ENCODE results near the gene LEPROT.
A peak's percentile ranks its signal among the peaks of the same experiment; 100 is the strongest.

The LEPROT gene

DNA sequence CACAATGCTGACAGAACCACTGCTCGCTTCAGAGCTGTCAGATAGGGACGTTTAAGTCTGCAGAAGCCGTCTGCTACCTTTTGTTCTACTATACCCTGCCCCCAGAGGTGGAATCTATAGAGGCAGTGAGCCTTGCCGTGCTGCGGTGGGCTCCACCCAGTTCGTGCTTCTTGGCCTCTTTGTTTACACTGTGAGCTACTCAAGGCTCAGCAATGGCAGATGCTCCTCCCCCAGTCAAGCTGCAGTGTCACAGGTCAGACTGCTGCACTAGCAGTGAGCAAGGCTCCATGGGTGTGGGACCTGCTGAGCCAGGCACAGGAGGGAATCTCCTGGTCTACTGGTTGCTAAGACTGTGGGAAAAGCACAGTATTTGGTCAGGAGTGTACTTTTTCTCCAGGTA lies 47.1 kb downstream of the LEPROT start (continued):
- 0 out of 2 replicates have a peak, but pooled peaks have one; percentile 12 for TF ChIP-seq SP7 (tag by site-specific recombination; IDR thresholded peaks at IDR 0.05)

GRCh38 chr1:65469126-65469888 lies 48.8 kb downstream of the LEPROT start:
- ChIA-PET CTCF (interaction anchor here (1.1 to 2.1 kb wide), 2 partner anchors 10 to 219 kb away, joined by 3 to 19 read pairs; no protein-coding TSS in a partner anchor), POLR2A (interaction anchor here (0.6 kb wide), 1 partner anchor 203 kb away, joined by 3 read pairs; no protein-coding TSS in a partner anchor)
- no peaks in the 10 kb centered on the region for H3K9me3 ChIP-seq (ENCODE audit: control insufficient read depth, insufficient read depth, low read depth, low read length)
- H3K4me3 ChIP-seq (ENCODE audit: low read depth, low read length), result no peak overlapping the region
- no peaks in the 10 kb centered on the region for H3K36me3 ChIP-seq (ENCODE audit: control insufficient read depth in 2 of 2, insufficient read depth in 1 of 2, low read length in 2 of 2)
- TF ChIP-seq REST (tag by site-specific recombination; IDR thresholded peaks at IDR 0.05) (no peak), SCRT2 (tag by site-specific recombination; IDR thresholded peaks at IDR 0.05) (0 out of 2 replicates have a peak, but pooled peaks have one; percentile 12), OVOL3 (tag by site-specific recombination; IDR thresholded peaks at IDR 0.05) (no peak), ZNF266 (tag by site-specific recombination; IDR thresholded peaks at IDR 0.05; ENCODE audit: low read depth) (no peak), ZBTB20 (tag by site-specific recombination; IDR thresholded peaks at IDR 0.05) (peak; percentile 67; the same call in 1 of the 2 replicates), ZNF600 (tag by site-specific recombination; IDR thresholded peaks at IDR 0.05) (0 out of 2 replicates have a peak, but pooled peaks have one; percentile 39)
- peak overlapping the region; percentile 59 for H3K27ac ChIP-seq (ENCODE audit: extremely low read depth, low read depth, low read length)
- peaks cover 7% of the 10 kb centered on the region for H3K4me1 ChIP-seq (ENCODE audit: control insufficient read depth, insufficient read depth, low read length)

DNA sequence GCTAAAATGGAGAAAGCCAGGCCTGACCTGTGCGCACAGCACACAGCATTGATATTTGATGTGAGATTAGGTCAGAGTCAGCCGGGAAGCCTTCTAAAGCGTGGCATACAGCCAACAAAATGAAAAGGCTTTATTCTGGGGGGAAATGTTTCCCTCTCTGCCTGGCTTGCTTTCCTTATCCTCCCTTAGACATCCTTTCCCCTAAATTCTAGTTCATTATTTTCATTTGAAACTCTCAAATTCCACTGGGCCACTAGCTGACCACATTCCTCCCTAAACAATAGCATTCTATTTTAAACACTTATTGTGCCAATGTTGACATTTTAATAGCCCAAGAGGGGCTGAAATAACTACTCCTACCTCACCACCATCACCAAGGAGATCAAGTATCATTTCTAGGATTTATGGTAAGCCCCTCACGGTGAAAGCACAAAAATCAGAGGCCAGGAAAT lies 49.4 kb downstream of the LEPROT start:
- H3K36me3 ChIP-seq (ENCODE audit: control insufficient read depth in 2 of 2, insufficient read depth in 1 of 2, low read length in 2 of 2), result no peaks in the 10 kb centered on the region
- no peaks in the 10 kb centered on the region for H3K9me3 ChIP-seq (ENCODE audit: control insufficient read depth, insufficient read depth, low read depth, low read length)
- H3K27ac ChIP-seq (ENCODE audit: extremely low read depth, low read depth, low read length), result peak overlapping the region; percentile 59
- no peak overlapping the region for H3K4me3 ChIP-seq (ENCODE audit: low read depth, low read length)
- peaks cover 7% of the 10 kb centered on the region for H3K4me1 ChIP-seq (ENCODE audit: control insufficient read depth, insufficient read depth, low read length)
- POLR2A ChIA-PET, result no interaction called here
- CTCF ChIA-PET, result interaction anchor here (2.1 kb wide), 1 partner anchor 11 kb away, joined by 19 read pairs; no protein-coding TSS in a partner anchor
- TF ChIP-seq, protein P1, sequence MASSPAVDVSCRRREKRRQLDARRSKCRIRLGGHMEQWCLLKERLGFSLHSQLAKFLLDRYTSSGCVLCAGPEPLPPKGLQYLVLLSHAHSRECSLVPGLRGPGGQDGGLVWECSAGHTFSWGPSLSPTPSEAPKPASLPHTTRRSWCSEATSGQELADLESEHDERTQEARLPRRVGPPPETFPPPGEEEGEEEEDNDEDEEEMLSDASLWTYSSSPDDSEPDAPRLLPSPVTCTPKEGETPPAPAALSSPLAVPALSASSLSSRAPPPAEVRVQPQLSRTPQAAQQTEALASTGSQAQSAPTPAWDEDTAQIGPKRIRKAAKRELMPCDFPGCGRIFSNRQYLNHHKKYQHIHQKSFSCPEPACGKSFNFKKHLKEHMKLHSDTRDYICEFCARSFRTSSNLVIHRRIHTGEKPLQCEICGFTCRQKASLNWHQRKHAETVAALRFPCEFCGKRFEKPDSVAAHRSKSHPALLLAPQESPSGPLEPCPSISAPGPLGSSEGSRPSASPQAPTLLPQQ (tag by site-specific recombination; IDR thresholded peaks at IDR 0.05), result peak; percentile 59; the same call in 1 of the 2 replicates
- TF ChIP-seq ZNF398 (tag by site-specific recombination; IDR thresholded peaks at IDR 0.05), result peak; percentile 83
- TF ChIP-seq ZBTB8A (tag by site-specific recombination; IDR thresholded peaks at IDR 0.05), result peak; percentile 84
- no peak for TF ChIP-seq ZBTB7A (tag by site-specific recombination; IDR thresholded peaks at IDR 0.05; ENCODE audit: low read depth)
- no peak for TF ChIP-seq ZNF239 (tag by site-specific recombination; IDR thresholded peaks at IDR 0.05)
- TF ChIP-seq ZNF133 (tag by site-specific recombination; IDR thresholded peaks at IDR 0.05), result no peak
- TF ChIP-seq ZNF555 (tag by site-specific recombination; conservative IDR thresholded peaks at IDR 0.05), result no peak
- TF ChIP-seq ZNF10 (tag by site-specific recombination; IDR thresholded peaks at IDR 0.05), result peak; percentile 79
- no peak for TF ChIP-seq ZNF621 (tag by site-specific recombination; IDR thresholded peaks at IDR 0.05)
- 0 out of 2 replicates have a peak, but pooled peaks have one; percentile 66 for TF ChIP-seq ZNF610 (tag by site-specific recombination; IDR thresholded peaks at IDR 0.05; ENCODE audit: borderline replicate concordance)
- TF ChIP-seq ZNF580 (tag by site-specific recombination; IDR thresholded peaks at IDR 0.05), result peak; percentile 97
- no peak for TF ChIP-seq ZBTB11 (tag by site-specific recombination; conservative IDR thresholded peaks at IDR 0.05; ENCODE audit: low read depth)
- TF ChIP-seq ZNF174 (tag by site-specific recombination; IDR thresholded peaks at IDR 0.05), result no peak
- TF ChIP-seq ZNF837 (tag by site-specific recombination; IDR thresholded peaks at IDR 0.05), result no peak
- TF ChIP-seq ZNF701 (tag by site-specific recombination; IDR thresholded peaks at IDR 0.05), result no peak

All from HEK293 (cell line).